Cerebellar nuclear complex (tissue), 1 donor: ENCODE data around the gene DYNC1I2.

Experiments
- DNase-seq, 2 experiments: peaks; one replicate each; lab custom pipeline; 2025; lab: John Stamatoyannopoulos, UW

The DYNC1I2 gene

GRCh38 chr2:171778515-171778914 lies 91.2 kb downstream of the DYNC1I2 start:
- no peak for DNase-seq

DNA sequence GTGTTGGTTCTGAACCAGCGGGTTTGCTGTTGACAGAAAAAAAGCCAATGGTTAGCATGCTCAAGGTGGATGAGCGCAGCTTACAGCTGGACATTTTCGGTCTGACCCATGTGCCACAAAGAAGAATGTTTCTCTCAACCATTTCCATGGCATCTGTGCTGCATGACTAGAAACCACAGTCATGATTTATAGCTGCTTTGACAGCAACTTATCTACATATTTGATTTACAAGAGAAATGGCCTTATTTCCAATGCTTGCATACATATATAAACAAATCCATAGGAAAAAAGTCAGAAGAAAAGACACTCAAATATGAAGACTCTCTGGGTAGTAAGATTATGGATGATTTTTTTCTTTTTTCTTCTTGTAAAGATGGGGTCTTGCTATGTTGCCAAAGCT lies 98.2 kb downstream of the DYNC1I2 start:
- DNase-seq, result no peak

DNA sequence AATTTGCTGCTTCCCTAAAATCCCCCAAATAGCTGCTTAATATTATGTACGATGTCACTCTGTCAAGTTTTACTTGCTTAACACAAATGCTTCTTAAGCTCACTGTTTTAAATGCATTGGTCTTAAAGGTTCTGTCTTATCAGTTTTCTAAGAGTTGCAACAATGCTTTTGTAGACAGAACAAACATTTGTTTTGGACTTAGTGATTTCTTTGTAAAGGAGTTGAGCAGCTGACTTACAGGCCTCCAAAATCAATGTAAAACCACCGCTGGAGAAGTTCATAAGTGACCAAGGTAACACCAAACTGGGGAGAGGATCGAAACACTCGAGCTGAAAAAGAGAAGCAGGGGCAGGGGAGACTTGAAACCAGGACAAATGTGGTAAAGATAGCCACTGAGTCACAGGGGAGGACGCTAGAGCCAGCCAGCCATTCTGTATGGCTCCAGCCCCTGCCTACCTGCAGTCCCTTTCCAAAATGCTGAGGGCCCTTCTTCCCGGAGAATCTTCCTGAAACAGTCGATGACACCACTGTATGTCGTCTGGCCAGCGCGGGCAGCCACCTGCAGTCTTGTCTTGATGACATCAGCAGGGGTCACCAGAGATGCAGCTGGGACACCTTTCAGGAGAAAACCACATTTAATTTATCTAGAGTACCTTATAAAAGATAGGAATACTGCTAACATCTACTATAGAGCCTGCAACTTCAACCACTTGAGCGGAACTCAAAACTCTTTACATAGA lies 100.2 kb downstream of the DYNC1I2 start:
- DNase-seq, result no peak

GRCh38 chr2:171788316-171788993 lies 101.2 kb downstream of the DYNC1I2 start:
- DNase-seq, result no peak

- DNase-seq, result no peak
Observed at GRCh38 chr2:171789956-171790355, 102.7 kb downstream of the DYNC1I2 start.

GRCh38 chr2:171791361-171791760 lies 104.1 kb downstream of the DYNC1I2 start:
- no peak for DNase-seq

DNA sequence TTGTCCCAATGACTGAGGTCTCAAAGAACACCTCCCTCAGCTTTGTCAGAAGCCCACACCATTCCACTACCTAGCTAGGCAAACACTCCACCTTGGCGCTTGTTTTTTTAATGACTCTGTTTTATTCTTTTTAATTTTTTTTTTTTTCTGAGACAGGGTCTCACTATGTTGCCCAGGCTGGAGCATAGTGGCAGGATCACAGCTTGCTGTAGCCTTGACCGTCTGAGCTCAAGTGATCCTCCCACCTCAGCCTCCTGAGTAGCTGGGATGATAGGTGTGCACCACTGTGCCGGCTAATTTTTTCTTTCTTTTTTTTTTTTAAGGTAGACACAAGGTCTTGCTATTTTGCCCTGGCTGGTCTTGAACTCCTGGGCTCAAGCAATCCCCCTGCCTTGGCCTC lies 104.9 kb downstream of the DYNC1I2 start:
- no peak for DNase-seq

DNA sequence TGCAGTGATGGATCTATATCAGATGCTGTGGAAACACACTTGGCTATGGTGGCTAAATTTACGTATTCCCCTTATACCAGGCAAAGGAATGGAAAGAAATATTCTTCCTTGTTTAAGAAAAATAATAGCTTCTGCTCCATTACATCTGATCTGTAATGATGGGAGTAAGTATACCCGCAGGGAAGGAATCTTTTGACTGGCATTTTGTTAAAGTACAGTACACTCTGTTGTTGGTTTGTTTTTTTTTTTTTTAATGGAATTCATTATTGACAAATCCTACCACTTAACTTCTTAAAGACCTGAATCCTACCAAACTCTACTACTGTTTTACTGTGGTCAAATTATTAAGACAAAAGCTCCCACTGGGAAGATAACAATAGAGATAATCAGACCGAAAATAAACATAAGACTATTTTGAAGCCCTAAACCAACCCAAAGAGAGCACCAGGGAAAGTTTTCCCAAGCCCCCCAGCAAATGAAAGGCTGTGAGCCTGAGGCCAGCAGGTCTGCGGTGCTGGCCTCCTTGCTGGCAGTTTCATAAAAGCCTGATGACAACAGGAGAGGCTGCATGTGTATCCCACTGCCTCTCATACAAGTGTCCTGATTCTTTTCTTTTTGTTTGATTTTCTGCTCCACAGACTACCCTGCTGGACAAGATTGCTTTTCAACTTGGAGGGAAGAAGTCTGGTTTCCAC lies 105.8 kb downstream of the DYNC1I2 start:
- DNase-seq, result no peak

GRCh38 chr2:171793691-171794678 lies 106.7 kb downstream of the DYNC1I2 start:
- DNase-seq, result no peak

DNA sequence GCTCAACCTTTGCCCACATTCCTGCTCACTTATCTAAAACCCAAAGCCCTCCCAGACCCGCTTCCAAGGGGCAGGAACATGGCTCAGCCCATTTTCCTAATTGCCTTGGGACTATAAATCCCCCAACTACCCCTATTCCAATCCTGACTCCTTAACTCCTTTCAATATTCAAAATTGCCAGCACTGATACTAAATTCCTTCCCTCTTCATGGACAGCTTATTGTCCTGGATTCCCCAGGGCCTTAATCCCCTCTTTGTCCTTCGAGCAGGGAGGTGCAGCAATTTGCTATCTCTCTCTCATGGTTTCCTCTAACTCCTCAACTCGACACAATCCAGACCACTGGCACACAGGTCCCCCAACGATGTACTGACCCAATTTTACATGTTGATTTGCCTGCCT lies 107.6 kb downstream of the DYNC1I2 start:
- no peak for DNase-seq
